PC-3 (cell line): ENCODE data around the gene CERT1. TPM values are rescaled to one million over a fixed set of nuclear protein-coding genes. Genes with fewer than 3 reads are reported as not detected.

Source experiments
- ATAC-seq: fragments of 200-7000 bp; cut with Tn5 transposase; 2 replicates; pipeline ENCODE4 v1.9.1; 2020; ENCODE audit warnings: mild to moderate bottlenecking, moderate library complexity
- BruUV-seq: library from RNA; stranded (reverse); fragments of 400-500 nt; replicated peaks from 2 replicates; lab custom pipeline; 2021; lab: Mats Ljungman, UMichigan
- CTCF ChIA-PET: fragments of 300-600 bp; sonication (Branson Sonifier 250); formaldehyde crosslinking; loops from one replicate; lab custom pipeline; 2022; ENCODE audit warnings: antibody characterized with exemption; lab: Charles Lee
- POLR2A ChIA-PET: fragments of 300-600 bp; sonication (Branson Sonifier 250); formaldehyde crosslinking; loops from one replicate; lab custom pipeline; 2022; ENCODE audit warnings: antibody characterized with exemption; ENCODE audit not compliant: unreplicated experiment; lab: Charles Lee
- DNase-seq: peaks from one replicate; pipeline ENCODE4 v3.0.0-alpha.2; 2015
- H2AFZ ChIP-seq: fragments of 300-600 bp; sonication (generic); 2 replicates; pipeline ENCODE4 v1.6.0; 2016; ENCODE audit warnings: antibody characterized with exemption, low read length
- H3F3A ChIP-seq: fragments of 300-600 bp; sonication (generic); one replicate; pipeline ENCODE4 v1.6.0; 2017; ENCODE audit warnings: antibody characterized with exemption, low read length, control low read depth, mild to moderate bottlenecking; ENCODE audit not compliant: unreplicated experiment
- H3K27ac ChIP-seq: fragments of 300-600 bp; sonication (generic); 2 replicates; pipeline ENCODE4 v1.5.1; 2016; ENCODE audit warnings: mild to moderate bottlenecking, low read length
- H3K27me3 ChIP-seq: fragments of 300-600 bp; sonication (generic); 2 replicates; pipeline ENCODE4 v1.6.1; 2016; ENCODE audit warnings: low read length, mixed read lengths
- H3K36me3 ChIP-seq: fragments of 300-600 bp; sonication (generic); 2 replicates; pipeline ENCODE4 v1.6.1; 2016; ENCODE audit warnings: low read depth, mixed run types, low read length, mixed read lengths
- H3K4me1 ChIP-seq: fragments of 300-600 bp; sonication (generic); 2 replicates; pipeline ENCODE4 v1.5.1; 2016; ENCODE audit warnings: low read length; ENCODE audit not compliant: insufficient read depth
- H3K4me2 ChIP-seq: fragments of 300-600 bp; sonication (generic); 2 replicates; pipeline ENCODE4 v1.6.0; 2016; ENCODE audit warnings: low read length
- H3K4me3 ChIP-seq: fragments of 300-600 bp; sonication (generic); 2 replicates; pipeline ENCODE4 v1.5.1; 2016; ENCODE audit warnings: mild to moderate bottlenecking, low read length, mixed read lengths
- H3K79me2 ChIP-seq: fragments of 300-600 bp; sonication (generic); 2 replicates; pipeline ENCODE4 v1.6.1; 2017; ENCODE audit warnings: low read length, mixed read lengths
- H3K9ac ChIP-seq: fragments of 300-600 bp; sonication (generic); 2 replicates; pipeline ENCODE4 v1.6.0; 2016; ENCODE audit warnings: mild to moderate bottlenecking, low read length
- H3K9me2 ChIP-seq: fragments of 300-600 bp; sonication (generic); replicated peaks from 2 replicates; pipeline ENCODE4 v1.6.1; 2016; ENCODE audit warnings: mixed run types, low read length, mixed read lengths
- H3K9me3 ChIP-seq: fragments of 300-600 bp; sonication (generic); 2 replicates; pipeline ENCODE4 v1.6.1; 2016; ENCODE audit warnings: low read length, mixed read lengths
- H4K20me1 ChIP-seq: fragments of 300-600 bp; sonication (generic); 2 replicates; pipeline ENCODE4 v1.6.1; 2016; ENCODE audit warnings: low read length, mixed read lengths
- EZH2 ChIP-seq: fragments of 300-600 bp; sonication (generic); IDR thresholded peaks from one replicate; pipeline ENCODE4 v1.6.1; 2017; ENCODE audit warnings: antibody characterized with exemption, mild to moderate bottlenecking, low read length; ENCODE audit not compliant: unreplicated experiment
- EZH2phosphoT487 ChIP-seq: fragments of 300-600 bp; sonication (generic); IDR thresholded peaks from 2 replicates; pipeline ENCODE4 v1.6.1; 2018; ENCODE audit warnings: mild to moderate bottlenecking, antibody characterized with exemption, low read length, borderline replicate concordance
- intact Hi-C: fragments of 100-400 bp; cut with micrococcal nuclease; formaldehyde crosslinking; loops from 2 replicates; pipeline ENCODE4 v1.9.0; 2023
- total RNA-seq: library from RNA; depleted of rRNA; stranded (reverse); fragments of >200 nt; gene quantifications from 2 replicates; pipeline ENCODE4 v1.2.3, GENCODE V29; 2014
- TF ChIP-seq, protein P1 (sequence below): fragments of 300-600 bp; sonication (generic); conservative IDR thresholded peaks from 2 replicates; pipeline ENCODE4 v1.5.1; 2017; ENCODE audit warnings: antibody characterized with exemption, low read depth, mild to moderate bottlenecking, low read length

CERT1 gene
- total RNA-seq, 1 experiment from 2014 or later, result 5.6 TPM

DNA sequence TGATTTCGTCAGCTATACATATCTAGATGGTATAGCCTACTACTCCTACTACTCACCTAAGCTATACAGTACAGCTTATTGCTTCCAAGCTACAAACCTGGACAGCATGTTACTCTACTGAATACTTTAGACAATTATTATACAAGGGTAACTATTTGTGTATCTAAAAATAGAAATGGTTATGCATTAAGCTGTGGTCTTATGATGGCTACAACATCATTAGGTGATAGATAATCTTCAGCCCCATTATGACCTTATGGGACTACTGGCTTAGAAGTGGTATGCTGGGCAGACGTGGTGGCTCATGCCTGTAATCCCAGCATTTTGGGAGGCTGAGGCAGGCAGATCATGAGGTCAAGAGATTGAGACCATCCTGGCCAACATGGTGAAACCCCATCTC, 40.2 kb downstream of the CERT1 start:
- BruUV-seq, result no TSS peak
- Histone ChIP-seq H4K20me1 (no peaks in the 10 kb centered on the region), H3K4me3 (no peak overlapping the region), H3F3A (no peaks in the 10 kb centered on the region), H3K9me3 (peaks cover 17% of the 10 kb centered on the region; the same call in 1 of the 2 replicates), H3K79me2 (peaks cover 48% of the 10 kb centered on the region), H2AFZ (no peak overlapping the region), H3K4me2 (no peak overlapping the region), H3K4me1 (no peaks in the 10 kb centered on the region), H3K27me3 (no peaks in the 10 kb centered on the region), H3K36me3 (no peaks in the 10 kb centered on the region; the same call in 1 of the 2 replicates), H3K9ac (no peak overlapping the region), H3K27ac (no peak overlapping the region), H3K9me2 (no peaks in the 10 kb centered on the region)
- intact Hi-C loops, result no loop called here
- CTCF ChIA-PET, result no interaction called here
- DNase-seq (no peak), ATAC-seq (no peak)
- TF ChIP-seq EZH2phosphoT487, result no peak
- TF ChIP-seq, protein P1, sequence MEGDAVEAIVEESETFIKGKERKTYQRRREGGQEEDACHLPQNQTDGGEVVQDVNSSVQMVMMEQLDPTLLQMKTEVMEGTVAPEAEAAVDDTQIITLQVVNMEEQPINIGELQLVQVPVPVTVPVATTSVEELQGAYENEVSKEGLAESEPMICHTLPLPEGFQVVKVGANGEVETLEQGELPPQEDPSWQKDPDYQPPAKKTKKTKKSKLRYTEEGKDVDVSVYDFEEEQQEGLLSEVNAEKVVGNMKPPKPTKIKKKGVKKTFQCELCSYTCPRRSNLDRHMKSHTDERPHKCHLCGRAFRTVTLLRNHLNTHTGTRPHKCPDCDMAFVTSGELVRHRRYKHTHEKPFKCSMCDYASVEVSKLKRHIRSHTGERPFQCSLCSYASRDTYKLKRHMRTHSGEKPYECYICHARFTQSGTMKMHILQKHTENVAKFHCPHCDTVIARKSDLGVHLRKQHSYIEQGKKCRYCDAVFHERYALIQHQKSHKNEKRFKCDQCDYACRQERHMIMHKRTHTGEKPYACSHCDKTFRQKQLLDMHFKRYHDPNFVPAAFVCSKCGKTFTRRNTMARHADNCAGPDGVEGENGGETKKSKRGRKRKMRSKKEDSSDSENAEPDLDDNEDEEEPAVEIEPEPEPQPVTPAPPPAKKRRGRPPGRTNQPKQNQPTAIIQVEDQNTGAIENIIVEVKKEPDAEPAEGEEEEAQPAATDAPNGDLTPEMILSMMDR, result no peak
- no peak for TF ChIP-seq EZH2
- POLR2A ChIA-PET, result no interaction called here

DNA sequence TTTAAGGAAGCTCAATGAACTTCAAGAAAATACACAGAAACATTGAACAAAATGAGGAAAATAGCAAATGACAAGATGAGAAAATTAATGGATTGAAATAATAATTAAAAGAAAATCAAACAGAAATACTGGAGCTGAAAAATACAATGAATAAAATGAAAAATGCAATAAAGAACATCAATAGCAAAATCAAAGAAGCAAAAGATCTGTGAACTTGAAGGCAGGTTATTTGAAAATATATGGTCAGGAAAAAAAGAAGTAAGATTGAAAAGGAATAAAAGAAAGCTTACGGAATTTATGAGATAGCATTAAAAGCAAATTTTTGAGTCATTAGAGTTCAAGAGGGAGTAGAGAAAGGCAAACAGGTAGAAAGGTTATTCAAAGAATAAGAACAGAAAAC, 42.4 kb downstream of the CERT1 start:
- H3K9me2 ChIP-seq, result no peaks in the 10 kb centered on the region

DNA sequence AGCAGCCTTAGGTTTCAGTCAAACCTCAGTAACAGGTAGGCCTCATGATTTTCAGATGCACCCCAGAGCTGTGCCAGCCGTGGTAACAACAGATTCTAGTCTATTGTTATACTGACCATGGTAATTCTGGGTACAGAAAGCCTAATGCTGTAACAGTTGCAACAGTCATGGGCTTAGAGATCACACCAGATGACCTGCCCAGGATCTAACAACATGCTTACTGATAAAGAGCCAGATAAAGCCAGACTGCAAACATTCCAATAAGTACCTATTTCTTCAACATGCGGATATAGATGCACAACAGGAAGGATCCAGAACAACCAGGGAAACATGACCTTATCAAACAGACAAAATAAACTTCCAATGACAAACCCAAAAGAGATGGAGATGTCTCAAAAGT, 42.8 kb downstream of the CERT1 start:
- ChIA-PET POLR2A (no interaction called here), CTCF (no interaction called here)
- no peak for TF ChIP-seq EZH2
- TF ChIP-seq, protein P1, result no peak
- no peak for TF ChIP-seq EZH2phosphoT487
- no TSS peak for BruUV-seq
- no peak overlapping the region for H2AFZ ChIP-seq
- H3K9me3 ChIP-seq, result peaks cover 17% of the 10 kb centered on the region; the same call in 1 of the 2 replicates
- H4K20me1 ChIP-seq, result no peaks in the 10 kb centered on the region
- no peaks in the 10 kb centered on the region for H3K4me1 ChIP-seq
- intact Hi-C loops, result no loop called here
- no peaks in the 10 kb centered on the region for H3F3A ChIP-seq
- H3K27ac ChIP-seq, result no peak overlapping the region
- H3K4me2 ChIP-seq, result no peak overlapping the region
- no peak overlapping the region for H3K4me3 ChIP-seq
- H3K9ac ChIP-seq, result no peak overlapping the region
- ATAC-seq, result no peak
- no peak for DNase-seq
- H3K79me2 ChIP-seq, result peaks cover 45% of the 10 kb centered on the region
- H3K36me3 ChIP-seq, result no peaks in the 10 kb centered on the region; the same call in 1 of the 2 replicates
- no peaks in the 10 kb centered on the region for H3K27me3 ChIP-seq
- no peaks in the 10 kb centered on the region for H3K9me2 ChIP-seq

More for the DNA sequence above, 42.4 kb downstream of the CERT1 start:
- no peak overlapping the region for H3K4me3 ChIP-seq
- H3K27ac ChIP-seq, result no peak overlapping the region
- H3K9me3 ChIP-seq, result peaks cover 17% of the 10 kb centered on the region; the same call in 1 of the 2 replicates
- H3K79me2 ChIP-seq, result peaks cover 45% of the 10 kb centered on the region
- no peak overlapping the region for H3K9ac ChIP-seq
- ChIA-PET CTCF (no interaction called here), POLR2A (no interaction called here)
- no peak overlapping the region for H3K4me2 ChIP-seq
- no peaks in the 10 kb centered on the region for H4K20me1 ChIP-seq
- H3F3A ChIP-seq, result no peaks in the 10 kb centered on the region
- no peak for DNase-seq
- ATAC-seq, result no peak
- BruUV-seq, result no TSS peak
- H3K4me1 ChIP-seq, result no peaks in the 10 kb centered on the region
- H2AFZ ChIP-seq, result no peak overlapping the region
- H3K27me3 ChIP-seq, result no peaks in the 10 kb centered on the region
- H3K36me3 ChIP-seq, result no peaks in the 10 kb centered on the region; the same call in 1 of the 2 replicates
- TF ChIP-seq EZH2phosphoT487 (no peak), EZH2 (no peak)
- TF ChIP-seq, protein P1, result no peak
- intact Hi-C loops, result no loop called here
